Activated CD4-positive, alpha-beta T cell treated with anti-CD3 and anti-CD28 coated beads, Interleukin-10, Interleukin-2, amounts not matched to agents 100 ng/mL and 50 ng/mL, durations not matched to agents 16 hours and 8 hours (primary cell): ENCODE results near the gene YARS2.
"Not testable (repeated sequence)": the region's sequence is repeated elsewhere in the genome, so short reads cannot be mapped to it uniquely, and the experiment has no call there.

ENCODE experiments used
- DNase-seq: peaks from one replicate; pipeline ENCODE4 v3.0.0-alpha.2; 2020

The YARS2 gene

DNA sequence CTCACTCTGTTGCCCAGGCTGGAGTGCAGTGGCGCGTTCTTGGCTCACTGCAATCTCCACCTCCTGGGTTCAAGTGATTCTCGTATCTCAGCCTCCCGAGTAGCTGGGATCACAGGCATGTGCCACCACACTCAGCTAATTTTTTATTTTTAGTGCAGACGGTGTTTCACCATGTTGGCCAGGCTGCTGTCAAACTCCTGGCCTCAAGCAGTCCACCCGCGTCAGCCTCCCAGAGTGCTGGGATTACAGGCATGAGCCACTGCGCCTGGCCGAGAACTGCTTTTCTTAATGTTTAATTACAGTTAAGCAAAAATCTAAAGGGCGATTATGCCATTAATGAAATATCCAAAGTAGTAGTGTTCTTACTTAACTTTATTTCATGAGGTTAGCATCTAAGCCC is 13.6 kb downstream of the YARS2 start:
- no peak for DNase-seq

DNA sequence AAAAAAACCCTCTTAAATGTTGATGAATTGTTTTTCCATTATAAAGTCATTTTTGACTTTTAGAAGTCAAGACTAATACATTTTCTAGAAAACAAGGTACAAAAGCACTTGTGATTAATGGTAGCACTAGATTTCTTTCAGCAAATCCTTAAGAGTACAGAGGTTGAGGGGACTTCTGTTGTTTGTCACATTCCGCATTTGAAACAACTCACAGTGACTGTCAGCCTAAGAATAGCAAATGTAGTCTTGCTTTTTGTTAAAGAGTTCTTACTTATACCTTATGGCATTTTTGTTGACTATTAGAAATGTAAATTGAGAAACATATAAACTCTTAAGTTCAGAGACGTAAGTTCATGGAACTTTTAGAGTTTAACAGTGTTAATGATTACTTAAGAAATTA is 16.4 kb downstream of the YARS2 start:
- no peak for DNase-seq

DNA sequence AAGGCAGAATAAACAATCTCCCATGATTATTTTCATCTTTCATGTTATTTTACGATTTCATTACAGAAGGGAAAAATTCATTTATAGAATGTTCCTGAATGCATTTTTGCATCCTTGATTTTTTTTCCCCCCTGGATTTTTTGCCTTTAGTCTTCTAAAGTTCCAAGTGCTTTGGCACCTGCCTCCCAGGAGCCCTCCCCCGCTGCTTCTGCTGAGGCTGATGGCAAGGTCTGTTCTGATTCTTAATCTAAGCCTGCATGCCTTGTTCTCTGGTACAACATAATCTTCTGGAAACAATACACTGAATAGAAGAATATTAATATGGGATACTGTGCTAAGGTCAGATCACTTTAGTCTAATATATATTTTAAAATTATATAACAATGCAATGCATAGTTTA is 18.0 kb downstream of the YARS2 start:
- DNase-seq = no peak

GRCh38 chr12:32736445-32736844 is 19.3 kb downstream of the YARS2 start:
- DNase-seq = no peak

GRCh38 chr12:32734952-32735351 is 20.7 kb downstream of the YARS2 start:
- DNase-seq = no peak

DNA sequence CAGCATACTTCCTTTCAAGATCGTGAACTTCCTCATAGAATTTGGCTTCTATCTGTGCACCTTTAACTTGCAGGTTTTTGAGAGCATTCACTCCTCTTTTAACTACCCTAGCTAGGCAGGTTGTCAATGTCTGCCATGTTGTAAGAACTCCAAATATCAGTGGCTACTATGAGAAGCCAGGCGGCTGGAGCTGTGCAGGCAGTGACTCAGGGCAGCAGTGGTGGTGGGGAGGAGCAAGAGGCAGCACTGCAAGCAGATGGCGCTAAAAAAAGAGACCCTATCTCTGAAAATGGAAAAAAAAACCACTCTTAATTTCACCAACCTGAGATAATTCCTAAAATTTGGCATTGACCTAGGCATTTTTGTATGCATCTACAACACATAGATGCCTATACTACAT is 28.5 kb downstream of the YARS2 start:
- DNase-seq = no peak

DNA sequence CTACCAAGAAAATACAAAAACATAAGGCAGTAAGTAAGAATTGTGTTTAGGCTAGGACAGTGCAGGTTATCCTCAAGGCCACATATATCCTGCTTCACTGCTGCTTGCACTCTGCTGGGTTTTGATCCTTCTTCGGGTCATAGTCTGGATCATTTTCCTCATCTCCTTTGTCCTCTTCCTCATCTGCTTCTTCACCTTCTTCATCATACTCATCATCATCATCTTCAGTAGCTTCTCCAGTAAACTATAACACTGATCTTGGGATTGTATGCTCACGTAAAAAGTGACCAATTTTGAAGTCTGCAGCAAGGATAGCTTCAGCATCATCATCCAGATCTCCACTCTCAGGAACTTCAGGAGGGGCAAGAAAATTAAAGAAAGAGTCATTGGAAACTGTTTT is 29.4 kb downstream of the YARS2 start:
- DNase-seq = no peak

DNA sequence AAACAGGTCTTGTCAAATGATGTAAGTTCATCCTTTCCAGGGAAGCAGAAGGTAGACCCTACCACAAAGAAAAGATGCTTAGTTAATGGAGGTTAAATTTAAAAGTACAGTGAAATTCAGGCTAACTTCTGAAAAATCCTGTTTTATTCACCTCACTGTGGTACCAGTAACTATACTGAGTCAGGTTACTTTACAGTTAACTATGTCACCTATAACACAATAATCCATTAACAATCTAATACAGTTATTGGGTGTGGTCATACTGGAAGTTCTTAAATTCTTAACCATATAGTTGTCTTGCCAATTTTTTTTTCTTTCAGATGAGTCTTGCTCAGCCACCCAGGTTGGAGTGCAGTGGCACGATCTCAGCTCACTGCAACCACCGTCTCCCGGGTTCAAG is 30.4 kb downstream of the YARS2 start:
- not testable (repeated sequence) for DNase-seq

DNA sequence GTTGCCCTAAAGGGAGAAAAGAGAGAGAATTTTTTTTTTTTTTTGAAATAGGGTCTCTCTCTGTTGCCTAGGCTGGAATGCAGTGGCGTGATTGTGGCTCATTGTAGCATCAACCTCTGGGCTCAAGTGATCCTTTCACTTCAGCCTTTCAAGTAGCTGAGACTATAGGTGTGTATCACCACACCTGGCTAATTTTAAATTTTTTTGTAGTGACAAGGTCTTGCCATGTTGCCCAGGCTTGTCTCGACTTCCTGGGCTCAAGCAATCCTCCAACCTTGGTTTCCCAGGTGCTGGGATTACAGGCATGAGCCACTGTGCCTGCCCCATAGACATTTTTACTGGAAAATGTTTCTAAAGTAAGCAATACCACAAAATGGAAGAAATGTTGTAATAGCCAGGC is 36.8 kb downstream of the YARS2 start:
- DNase-seq = no peak

- DNase-seq = no peak
Observed at GRCh38 chr12:32714772-32715171, 40.9 kb downstream of the YARS2 start.

GRCh38 chr12:32708926-32709325 is 46.8 kb downstream of the YARS2 start:
- DNase-seq = no peak

DNA sequence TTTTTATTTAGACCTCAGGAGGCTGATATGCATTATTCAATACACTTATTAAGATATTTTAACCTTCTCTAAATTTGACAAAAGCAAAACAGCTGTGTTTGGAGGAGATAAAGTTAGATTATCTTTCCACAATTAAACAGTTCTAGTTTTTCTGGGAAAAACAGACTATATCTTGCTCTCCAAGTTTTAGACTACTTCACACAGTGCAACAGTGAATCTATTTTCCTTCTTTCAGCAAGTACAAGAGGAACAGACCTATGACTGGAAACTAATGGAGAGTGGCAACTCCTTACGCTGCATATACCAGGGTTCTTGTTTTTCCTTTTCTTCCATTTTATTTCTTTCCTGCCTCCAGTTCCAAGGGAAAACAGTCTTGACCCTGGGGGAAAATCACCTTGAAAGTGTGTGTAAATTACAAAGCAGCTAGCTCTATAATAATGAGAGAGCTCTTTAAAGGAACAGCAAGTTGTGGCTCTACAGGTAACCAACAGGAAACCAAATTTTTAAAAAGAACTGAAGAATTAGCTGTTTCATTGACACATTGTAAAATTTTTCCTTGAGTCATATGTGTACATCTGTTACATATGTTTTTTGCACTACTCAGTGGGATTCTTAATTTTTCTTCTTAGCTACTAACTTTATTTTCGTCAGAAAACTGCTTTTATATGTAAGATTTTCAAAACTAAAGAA is 49.2 kb downstream of the YARS2 start:
- DNase-seq = peak; percentile 23

- DNase-seq = no peak
Observed at GRCh38 chr12:32705783-32706182, 49.9 kb downstream of the YARS2 start.

GRCh38 chr12:32702946-32703345 is 52.8 kb downstream of the YARS2 start:
- DNase-seq = no peak

DNA sequence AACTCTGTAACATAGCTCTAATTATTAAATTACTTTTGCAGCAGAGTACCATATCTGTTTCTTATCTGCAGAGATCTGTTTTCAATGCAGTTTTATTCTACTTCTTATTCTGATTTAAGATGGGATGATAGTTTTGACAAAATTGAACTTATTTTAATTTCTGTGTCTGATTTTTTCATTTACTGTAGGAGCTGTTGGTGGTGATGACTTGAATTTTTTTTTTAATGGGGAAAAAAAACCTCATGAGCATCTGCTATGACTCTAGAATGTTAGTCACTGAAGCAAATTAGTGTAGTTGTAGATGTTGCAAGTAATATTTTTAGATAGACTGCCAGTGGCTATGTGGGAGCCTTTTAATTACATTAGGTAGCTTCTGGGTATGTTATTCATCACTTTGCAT is 53.2 kb downstream of the YARS2 start:
- DNase-seq = no peak

DNA sequence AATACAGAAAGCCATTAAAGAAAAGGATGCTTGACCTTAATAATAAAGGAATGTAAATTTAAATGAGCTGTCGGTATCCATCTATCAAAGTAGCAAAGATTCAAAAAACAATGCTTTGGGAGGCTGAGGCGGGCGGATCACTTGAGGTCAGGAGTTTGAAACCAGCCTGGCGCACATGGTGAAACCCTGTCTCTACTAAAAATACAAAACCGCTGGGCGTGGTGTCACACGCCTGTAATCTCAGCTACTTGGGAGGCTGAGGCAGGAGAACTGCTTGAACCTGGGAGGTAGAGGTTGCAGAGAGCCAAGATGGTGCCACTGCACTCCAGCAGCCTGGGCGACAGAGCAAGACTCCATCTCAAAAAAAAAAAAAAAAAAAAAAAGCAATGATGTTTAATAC is 56.3 kb downstream of the YARS2 start:
- DNase-seq = not testable (repeated sequence)

GRCh38 chr12:32698285-32698684 is 57.4 kb downstream of the YARS2 start:
- no peak for DNase-seq

GRCh38 chr12:32697445-32697844 is 58.3 kb downstream of the YARS2 start:
- no peak for DNase-seq
